ENCODE results near the gene MAOB. TPM values are rescaled to one million over a fixed set of nuclear protein-coding genes. Genes with fewer than 3 reads are reported as not detected.
"Not testable (repeated sequence)": the region's sequence is repeated elsewhere in the genome, so short reads cannot be mapped to it uniquely, and the experiment has no call there.

MAOB gene
- total RNA-seq, 2 experiments from 2014 or later, result not detected

DNA sequence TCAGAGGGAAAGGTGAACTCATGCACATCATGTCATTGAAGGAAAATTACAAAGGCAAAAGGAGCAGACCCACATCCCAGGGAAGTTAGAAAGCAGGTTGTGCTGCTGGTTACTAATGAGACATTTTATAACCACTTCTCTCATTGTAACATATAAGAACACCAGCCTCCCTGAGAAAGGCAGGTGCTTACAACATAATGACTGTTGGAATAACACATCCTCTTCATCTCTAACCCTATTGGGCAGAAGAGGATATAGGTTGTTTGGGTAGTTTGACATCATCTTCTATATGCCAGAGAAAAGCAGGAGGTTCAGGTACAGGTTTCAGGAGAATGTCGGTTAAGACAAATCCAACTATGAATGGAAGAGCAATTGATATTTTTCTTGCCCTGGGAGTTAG lies 148.6 kb downstream of the MAOB start:
- ATAC-seq (no peak), DNase-seq (no peak)
- Mint-ChIP-seq H3K9me3 (ENCODE audit: low read depth) (no peaks in the 10 kb centered on the region), H3K36me3 (peaks cover 3% of the 10 kb centered on the region), H3K27ac (no peak overlapping the region), H3K27me3 (no peaks in the 10 kb centered on the region), H3K4me1 (no peaks in the 10 kb centered on the region), H3K4me3 (no peak overlapping the region)
- CTCF ChIA-PET, result no interaction called here

DNA sequence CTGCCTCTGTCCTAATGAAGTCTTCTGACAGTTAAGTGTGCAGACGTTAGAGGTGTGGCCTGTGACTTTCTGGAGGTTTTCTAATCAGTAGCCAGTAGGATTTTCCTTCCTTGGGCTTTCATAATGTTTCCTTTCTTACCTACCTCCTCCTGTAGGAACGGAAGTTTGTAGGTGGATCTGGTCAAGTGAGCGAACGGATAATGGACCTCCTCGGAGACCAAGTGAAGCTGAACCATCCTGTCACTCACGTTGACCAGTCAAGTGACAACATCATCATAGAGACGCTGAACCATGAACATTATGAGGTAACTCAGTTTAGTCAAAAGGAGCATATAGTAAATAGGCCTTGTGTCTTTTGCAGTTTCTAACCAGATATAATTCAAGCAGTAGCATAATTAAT lies 151.2 kb downstream of the MAOB start:
- Mint-ChIP-seq H3K27me3 (no peaks in the 10 kb centered on the region), H3K4me3 (no peak overlapping the region), H3K27ac (no peak overlapping the region), H3K36me3 (peaks cover 3% of the 10 kb centered on the region), H3K9me3 (ENCODE audit: low read depth) (no peaks in the 10 kb centered on the region), H3K4me1 (peaks cover 6% of the 10 kb centered on the region)
- CTCF ChIA-PET, result no interaction called here
- ATAC-seq, result no peak
- DNase-seq, result no peak

DNA sequence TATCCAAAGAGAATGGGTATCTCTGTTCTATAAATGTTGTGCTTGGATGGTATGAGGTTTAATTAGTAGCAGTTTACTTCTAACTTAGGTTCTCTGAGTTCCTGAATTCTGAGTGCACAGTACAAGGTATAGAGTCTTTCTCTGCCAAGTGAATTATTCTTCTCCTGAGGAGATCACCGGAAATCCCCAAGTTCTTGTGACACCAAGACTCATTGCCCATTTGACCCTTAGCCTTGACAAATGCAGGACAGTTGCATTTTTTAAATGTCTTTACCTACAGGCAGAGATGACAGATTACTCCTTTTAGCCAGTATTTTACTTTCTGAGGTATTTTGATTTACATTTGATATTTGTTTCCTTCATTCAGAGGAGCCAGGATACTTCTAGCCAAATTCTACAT lies 153.3 kb downstream of the MAOB start:
- CTCF ChIA-PET, result no interaction called here
- H3K36me3 Mint-ChIP-seq, result peaks cover 3% of the 10 kb centered on the region

DNA sequence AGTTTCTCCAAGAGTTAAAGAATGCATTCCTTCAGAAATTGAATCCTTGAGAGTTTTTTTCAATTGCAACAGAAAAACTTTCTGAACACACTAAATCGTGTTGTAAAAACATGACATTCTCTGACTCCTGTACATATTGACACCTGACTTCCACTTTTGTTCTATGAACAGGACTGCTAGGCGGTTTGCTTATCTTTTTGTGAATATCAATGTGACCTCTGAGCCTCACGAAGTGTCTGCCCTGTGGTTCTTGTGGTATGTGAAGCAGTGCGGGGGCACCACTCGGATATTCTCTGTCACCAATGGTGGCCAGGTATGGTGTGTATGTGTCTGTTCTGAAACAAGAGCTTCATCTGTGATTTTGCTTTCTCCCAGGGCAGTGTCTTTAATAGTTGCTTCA lies 154.2 kb downstream of the MAOB start:
- Mint-ChIP-seq H3K36me3 (peaks cover 3% of the 10 kb centered on the region), H3K4me1 (peaks cover 15% of the 10 kb centered on the region), H3K27me3 (no peaks in the 10 kb centered on the region), H3K27ac (no peak overlapping the region), H3K4me3 (no peak overlapping the region), H3K9me3 (ENCODE audit: low read depth) (no peaks in the 10 kb centered on the region)
- DNase-seq (no peak), ATAC-seq (no peak)
- CTCF ChIA-PET, result no interaction called here

More for the DNA sequence above, 153.3 kb downstream of the MAOB start:
- ATAC-seq (no peak), DNase-seq (no peak)
- peaks cover 15% of the 10 kb centered on the region for H3K4me1 Mint-ChIP-seq
- H3K27me3 Mint-ChIP-seq, result no peaks in the 10 kb centered on the region
- no peak overlapping the region for H3K4me3 Mint-ChIP-seq
- no peaks in the 10 kb centered on the region for H3K9me3 Mint-ChIP-seq (ENCODE audit: low read depth)
- no peak overlapping the region for H3K27ac Mint-ChIP-seq

DNA sequence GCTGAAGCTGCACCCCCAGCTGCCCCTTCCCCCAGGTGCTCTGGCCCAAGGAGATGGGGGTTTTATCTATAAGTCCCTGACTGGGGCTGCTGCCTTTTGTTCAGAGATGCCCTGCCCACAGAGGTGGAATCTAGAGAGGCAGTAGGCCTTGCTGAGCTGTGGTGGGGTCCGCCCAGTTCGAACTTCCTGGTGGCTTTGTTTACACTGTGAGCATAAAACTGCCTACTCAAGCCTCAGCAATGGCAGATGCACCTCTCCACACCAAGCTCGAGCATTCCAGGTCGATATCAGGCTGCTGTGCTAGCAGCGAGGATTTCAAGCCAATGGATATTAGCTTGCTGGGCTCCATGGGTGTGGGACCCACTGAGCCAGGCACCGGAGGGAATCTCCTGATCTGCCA lies 155.0 kb downstream of the MAOB start:
- H3K27ac Mint-ChIP-seq; DNase-seq; H3K27me3 Mint-ChIP-seq; ATAC-seq; H3K4me3 Mint-ChIP-seq; H3K36me3 Mint-ChIP-seq; H3K9me3 Mint-ChIP-seq (ENCODE audit: low read depth); CTCF ChIA-PET: not testable (repeated sequence)
- H3K4me1 Mint-ChIP-seq, result peaks cover 15% of the 10 kb centered on the region

DNA sequence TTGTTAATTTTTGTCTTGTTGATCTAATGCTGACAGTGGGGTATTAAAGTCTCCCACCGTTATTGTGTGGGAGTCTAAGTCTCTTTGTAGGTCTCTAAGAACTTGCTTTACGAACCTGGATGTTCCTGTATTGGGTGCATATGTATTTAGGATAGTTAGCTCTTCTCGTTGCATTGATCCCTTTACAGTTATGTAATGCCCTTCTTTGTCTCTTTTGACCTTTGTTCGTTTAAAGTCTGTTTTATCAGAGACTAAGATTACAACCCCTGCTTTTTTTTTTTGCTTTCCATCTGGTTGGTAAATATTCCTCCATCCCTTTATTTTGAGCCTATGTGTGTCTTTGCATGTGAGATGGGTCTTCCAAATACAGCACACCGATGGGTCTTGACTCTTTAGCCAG lies 157.0 kb downstream of the MAOB start:
- H3K4me3 Mint-ChIP-seq; DNase-seq; ATAC-seq; H3K36me3 Mint-ChIP-seq; H3K27ac Mint-ChIP-seq; CTCF ChIA-PET; H3K9me3 Mint-ChIP-seq (ENCODE audit: low read depth); H3K27me3 Mint-ChIP-seq: not testable (repeated sequence)
- peaks cover 15% of the 10 kb centered on the region for H3K4me1 Mint-ChIP-seq

DNA sequence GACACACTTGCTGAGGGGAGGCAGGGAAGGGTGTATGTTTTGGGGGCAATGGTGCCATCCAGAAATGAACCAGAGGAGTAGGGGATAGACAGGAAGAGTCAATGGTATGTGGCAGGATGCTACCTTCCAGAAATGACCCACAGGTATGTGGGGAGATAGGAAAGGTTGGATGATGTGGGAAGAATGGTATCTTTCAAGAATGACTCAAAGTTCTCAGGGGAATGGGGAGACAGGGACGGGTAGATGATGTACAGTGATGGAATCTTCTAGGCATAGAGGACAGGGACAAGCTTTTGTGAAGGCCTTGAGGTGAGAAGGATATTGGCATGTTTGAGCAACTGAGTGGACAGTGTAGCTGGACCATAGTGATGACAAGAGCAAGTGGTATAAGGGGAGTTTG lies 161.3 kb downstream of the MAOB start:
- Mint-ChIP-seq H3K4me1 (peaks cover 8% of the 10 kb centered on the region), H3K27ac (no peak overlapping the region), H3K9me3 (ENCODE audit: low read depth) (no peaks in the 10 kb centered on the region), H3K36me3 (no peaks in the 10 kb centered on the region), H3K4me3 (no peak overlapping the region), H3K27me3 (no peaks in the 10 kb centered on the region)
- DNase-seq (no peak), ATAC-seq (no peak)
- CTCF ChIA-PET, result no interaction called here

DNA sequence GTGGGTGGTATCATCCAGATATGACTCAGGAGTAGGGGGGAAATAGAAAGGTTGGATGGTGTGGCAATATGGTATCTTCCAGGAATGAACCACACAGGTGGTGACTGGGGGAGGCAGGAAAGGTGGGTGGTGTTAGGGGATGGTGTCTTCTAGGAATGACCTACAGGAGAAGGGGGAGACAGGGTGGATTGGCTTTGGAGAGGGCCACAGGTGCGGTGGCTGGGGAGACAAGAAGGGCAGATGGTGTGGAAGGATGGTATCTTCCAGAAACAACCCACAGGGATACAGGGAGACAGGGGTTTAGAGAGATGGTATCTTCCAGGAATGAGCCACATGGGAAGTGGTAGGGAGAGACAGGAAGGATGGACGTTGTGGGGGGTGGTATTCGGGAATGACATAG lies 162.2 kb downstream of the MAOB start:
- Mint-ChIP-seq H3K9me3 (ENCODE audit: low read depth) (no peaks in the 10 kb centered on the region), H3K27ac (no peak overlapping the region), H3K36me3 (no peaks in the 10 kb centered on the region), H3K4me3 (no peak overlapping the region), H3K27me3 (no peaks in the 10 kb centered on the region), H3K4me1 (peaks cover 7% of the 10 kb centered on the region)
- DNase-seq (no peak), ATAC-seq (no peak)
- CTCF ChIA-PET, result no interaction called here

DNA sequence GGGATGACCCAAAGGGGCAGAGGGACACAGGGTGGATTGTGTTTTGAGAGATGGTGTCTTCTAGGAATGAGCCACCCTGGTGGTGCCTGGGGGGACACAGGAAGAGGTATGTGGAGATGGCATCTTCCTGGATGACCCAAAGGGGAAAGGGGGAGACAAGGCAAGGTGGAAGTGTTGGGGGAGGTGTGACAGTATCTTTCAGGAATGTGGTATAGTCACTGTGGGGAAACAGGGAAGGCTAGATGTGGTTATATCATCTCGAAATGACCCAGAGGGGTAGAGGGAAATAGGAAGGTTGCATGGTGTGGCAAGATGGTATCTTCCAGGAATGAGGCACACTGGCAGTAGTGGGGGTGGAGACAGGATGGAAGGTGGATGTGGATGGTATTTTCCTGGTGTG lies 163.3 kb downstream of the MAOB start:
- Mint-ChIP-seq H3K4me1 (no peaks in the 10 kb centered on the region), H3K36me3 (no peaks in the 10 kb centered on the region), H3K9me3 (ENCODE audit: low read depth) (no peaks in the 10 kb centered on the region), H3K27me3 (no peaks in the 10 kb centered on the region), H3K27ac (no peak overlapping the region), H3K4me3 (no peak overlapping the region)
- CTCF ChIA-PET, result no interaction called here
- ATAC-seq (no peak), DNase-seq (no peak)

DNA sequence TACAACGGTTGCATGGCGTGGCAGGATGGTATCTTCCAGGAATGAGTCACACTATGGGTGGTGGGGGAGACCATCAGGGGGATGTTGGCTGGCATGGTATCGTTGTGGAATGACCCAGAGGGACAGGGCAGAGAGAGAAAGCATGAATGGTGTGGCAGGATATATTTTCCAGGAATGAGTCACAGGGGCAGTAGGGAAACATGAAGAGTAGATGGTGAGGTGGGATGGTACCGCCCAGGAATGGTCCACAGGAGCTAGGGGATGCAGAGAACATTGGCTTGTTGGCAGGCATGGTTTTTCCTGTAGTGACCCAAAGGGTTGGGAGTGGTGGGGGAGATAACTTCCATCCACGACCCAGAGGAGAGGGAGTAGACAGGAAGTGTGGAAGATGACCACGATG lies 163.7 kb downstream of the MAOB start:
- Mint-ChIP-seq H3K27ac (no peak overlapping the region), H3K4me1 (no peaks in the 10 kb centered on the region), H3K27me3 (no peaks in the 10 kb centered on the region), H3K4me3 (no peak overlapping the region), H3K9me3 (ENCODE audit: low read depth) (no peaks in the 10 kb centered on the region), H3K36me3 (no peaks in the 10 kb centered on the region)
- no peak for DNase-seq
- ATAC-seq, result no peak
- CTCF ChIA-PET, result no interaction called here

DNA sequence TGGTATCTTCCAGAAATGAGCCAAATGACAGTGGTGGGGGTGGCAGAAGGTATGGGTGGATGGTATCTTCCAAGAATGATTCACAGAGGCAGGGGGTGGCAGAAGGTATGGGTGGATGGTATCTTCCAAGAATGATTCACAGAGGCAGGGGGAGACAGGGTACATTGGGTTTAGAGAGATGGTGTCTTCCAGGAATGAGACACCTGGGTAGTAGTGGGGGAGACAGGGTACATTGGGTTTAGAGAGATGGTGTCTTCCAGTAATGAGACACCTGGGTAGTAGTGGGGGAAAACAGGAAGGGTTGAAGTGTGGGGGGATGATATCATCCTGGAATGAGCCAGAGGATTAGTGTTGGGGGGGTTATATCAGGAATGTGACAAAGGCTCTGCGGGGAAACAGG lies 164.2 kb downstream of the MAOB start:
- ATAC-seq (no peak), DNase-seq (no peak)
- Mint-ChIP-seq H3K36me3 (no peaks in the 10 kb centered on the region), H3K27ac (no peak overlapping the region), H3K9me3 (ENCODE audit: low read depth) (no peaks in the 10 kb centered on the region), H3K4me3 (no peak overlapping the region), H3K4me1 (no peaks in the 10 kb centered on the region), H3K27me3 (no peaks in the 10 kb centered on the region)
- CTCF ChIA-PET, result no interaction called here

DNA sequence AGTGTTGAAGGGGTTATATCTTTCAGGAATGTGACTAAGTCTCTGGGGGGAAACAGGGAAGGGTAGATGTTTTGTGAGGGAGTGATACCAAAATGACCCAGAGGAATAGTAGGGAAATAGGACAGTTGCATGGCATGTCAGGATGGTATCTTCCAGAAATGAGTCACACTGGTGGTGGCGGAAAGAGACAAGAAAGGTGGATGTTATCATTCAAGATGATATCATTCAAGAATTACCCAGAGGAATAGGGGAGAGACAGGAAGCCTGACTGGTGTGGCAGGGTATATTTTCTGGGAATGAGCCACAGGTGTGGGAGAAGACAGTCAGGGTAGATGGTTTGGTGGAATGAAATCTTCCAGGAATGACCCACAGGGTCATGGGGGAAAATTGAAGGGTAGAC lies 165.1 kb downstream of the MAOB start:
- Mint-ChIP-seq H3K27me3 (no peaks in the 10 kb centered on the region), H3K9me3 (ENCODE audit: low read depth) (no peaks in the 10 kb centered on the region), H3K36me3 (no peaks in the 10 kb centered on the region), H3K4me3 (no peak overlapping the region), H3K4me1 (no peaks in the 10 kb centered on the region), H3K27ac (no peak overlapping the region)
- CTCF ChIA-PET, result no interaction called here
- DNase-seq (no peak), ATAC-seq (no peak)

DNA sequence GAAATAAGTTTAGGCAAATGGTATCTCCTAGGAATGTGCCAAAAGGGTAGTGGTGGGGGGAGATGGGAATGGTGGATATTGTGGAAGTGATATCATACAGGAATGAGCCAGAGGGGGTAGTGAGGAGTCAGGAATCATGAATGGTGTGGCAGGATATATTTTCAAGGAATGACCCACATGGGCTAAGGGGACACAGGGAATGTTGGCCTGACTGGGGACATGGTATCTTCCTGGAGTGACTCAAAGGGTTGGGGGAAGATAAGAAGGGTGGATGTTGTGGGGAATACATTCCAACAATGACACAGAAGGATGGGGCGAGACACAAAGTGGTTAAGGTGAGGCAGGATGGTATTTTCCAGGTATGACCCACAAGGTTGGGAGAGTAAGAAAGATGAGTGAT lies 165.6 kb downstream of the MAOB start:
- ATAC-seq, result no peak
- no peak for DNase-seq
- CTCF ChIA-PET, result no interaction called here
- Mint-ChIP-seq H3K27ac (no peak overlapping the region), H3K9me3 (ENCODE audit: low read depth) (no peaks in the 10 kb centered on the region), H3K4me3 (no peak overlapping the region), H3K36me3 (no peaks in the 10 kb centered on the region), H3K4me1 (no peaks in the 10 kb centered on the region), H3K27me3 (no peaks in the 10 kb centered on the region)

Measured in activated CD8-positive, alpha-beta memory T cell treated with anti-CD3 and anti-CD28 coated beads, Interleukin-2, amount 10 ng/mL, durations not matched to agents 7 days and 5 days (primary cell).